ENCODE results near the gene LRRC14B.
"Not testable (repeated sequence)": the region's sequence is repeated elsewhere in the genome, so short reads cannot be mapped to it uniquely, and the experiment has no call there.

DNA sequence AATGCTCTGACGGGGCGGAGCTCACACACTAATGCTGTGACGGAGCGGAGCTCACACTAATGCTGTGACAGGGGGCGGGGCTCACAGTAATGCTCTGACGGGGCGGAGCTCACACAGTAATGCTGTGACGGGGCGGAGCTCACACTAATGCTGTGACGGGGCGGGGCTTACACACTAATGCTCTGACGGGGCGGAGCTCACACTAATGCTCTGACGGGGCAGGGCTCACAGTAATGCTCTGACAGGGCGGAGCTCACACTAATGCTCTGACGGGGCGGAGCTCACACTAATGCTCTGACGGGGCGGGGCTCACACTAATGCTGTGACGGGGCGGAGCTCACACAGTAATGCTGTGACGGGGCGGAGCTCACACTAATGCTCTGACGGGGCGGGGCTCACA, 26.5 kb upstream of the LRRC14B start:
- TF ChIP-seq, protein P1, sequence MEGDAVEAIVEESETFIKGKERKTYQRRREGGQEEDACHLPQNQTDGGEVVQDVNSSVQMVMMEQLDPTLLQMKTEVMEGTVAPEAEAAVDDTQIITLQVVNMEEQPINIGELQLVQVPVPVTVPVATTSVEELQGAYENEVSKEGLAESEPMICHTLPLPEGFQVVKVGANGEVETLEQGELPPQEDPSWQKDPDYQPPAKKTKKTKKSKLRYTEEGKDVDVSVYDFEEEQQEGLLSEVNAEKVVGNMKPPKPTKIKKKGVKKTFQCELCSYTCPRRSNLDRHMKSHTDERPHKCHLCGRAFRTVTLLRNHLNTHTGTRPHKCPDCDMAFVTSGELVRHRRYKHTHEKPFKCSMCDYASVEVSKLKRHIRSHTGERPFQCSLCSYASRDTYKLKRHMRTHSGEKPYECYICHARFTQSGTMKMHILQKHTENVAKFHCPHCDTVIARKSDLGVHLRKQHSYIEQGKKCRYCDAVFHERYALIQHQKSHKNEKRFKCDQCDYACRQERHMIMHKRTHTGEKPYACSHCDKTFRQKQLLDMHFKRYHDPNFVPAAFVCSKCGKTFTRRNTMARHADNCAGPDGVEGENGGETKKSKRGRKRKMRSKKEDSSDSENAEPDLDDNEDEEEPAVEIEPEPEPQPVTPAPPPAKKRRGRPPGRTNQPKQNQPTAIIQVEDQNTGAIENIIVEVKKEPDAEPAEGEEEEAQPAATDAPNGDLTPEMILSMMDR (conservative IDR thresholded peaks at IDR 0.05; ENCODE audit: low read depth, low read length), result not testable (repeated sequence)
- not testable (repeated sequence) for TF ChIP-seq EZH2 (IDR thresholded peaks at IDR 0.05; ENCODE audit: borderline replicate concordance, low read depth, low read length, poor library complexity, severe bottlenecking)

All from A673 (cell line).